NOMO-1 treated with DMSO at 0.1 percent for 48 hours (cell line): ENCODE results near the gene MSX2.

Source experiments
- DNase-seq: peaks from one replicate; lab custom pipeline; 2025; ENCODE audit not compliant: unreplicated experiment; lab: John Stamatoyannopoulos, UW

MSX2 gene

DNA sequence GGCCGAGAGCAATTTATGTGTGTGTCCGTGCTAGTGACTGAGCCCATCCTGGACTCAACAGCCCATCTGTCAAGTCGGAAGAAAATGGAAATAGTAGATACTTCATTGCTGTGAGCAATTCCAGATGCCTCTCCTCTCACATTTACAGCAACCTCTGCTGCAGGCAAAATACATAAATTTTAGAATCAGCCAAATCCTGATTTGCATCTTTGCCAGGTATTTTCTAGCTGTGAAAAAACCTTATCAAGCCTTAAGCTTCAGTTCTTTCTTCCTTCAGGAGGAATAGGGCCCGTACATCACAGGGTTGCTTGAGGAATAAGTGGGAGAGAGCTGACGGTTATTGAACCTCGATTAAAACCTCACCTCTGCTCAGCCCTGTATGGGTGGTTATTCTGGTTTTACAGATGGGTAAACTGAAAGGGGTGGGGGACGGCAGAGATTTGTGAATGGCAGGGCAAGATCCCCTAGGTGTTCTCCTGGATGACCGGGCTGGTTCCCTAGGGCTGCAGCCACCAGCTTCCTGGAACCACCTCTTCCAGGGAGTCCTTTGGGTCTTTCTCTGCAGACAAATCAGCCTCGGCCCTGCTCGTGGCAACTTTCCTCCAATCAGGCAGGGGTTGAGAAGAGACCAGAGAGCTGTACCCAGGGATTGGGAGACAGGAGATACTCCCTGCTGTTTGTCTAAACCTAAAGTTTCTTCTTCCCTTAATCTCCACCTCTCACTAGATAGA lies 5.3 kb upstream of the MSX2 start:
- DNase-seq: no peak

DNA sequence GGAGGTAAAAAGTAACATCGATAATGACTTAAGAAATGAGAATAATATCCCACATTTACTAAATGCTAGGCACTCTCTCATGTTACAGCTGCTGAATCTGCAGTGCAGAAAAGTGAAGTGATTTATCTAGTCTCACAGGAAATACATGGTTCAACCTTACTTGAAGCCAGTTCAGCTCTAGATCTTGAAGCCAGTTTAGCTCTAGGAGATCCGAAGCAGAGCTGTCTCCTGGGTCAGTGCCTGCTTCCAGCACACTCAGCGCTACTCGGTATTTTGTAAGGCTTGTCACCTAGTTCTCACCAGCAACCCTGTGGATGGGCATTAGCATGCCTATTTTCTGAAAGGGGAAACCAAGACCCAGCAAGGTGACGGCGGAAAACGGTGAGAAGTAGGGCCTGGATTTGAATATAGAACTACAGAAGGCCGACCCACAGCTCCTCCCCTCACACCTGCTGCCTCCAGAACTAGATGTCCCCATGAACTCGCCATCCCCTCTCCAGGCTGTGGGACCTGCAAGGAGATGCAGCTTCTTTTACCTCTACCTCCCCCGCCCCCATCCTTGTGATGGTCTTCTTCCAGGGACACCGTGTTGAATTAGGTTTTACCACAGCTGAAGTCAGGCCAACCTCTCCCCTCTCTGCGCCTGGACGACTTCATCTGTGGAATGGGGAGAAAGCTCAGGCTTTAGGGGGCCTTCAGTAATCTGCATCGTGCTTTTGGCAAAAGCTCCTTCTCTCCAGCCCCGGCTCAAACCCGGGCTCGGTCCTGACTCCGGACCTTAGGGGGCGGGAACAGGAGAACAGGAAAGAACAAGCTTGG lies 4.4 kb upstream of the MSX2 start:
- DNase-seq: no peak

DNA sequence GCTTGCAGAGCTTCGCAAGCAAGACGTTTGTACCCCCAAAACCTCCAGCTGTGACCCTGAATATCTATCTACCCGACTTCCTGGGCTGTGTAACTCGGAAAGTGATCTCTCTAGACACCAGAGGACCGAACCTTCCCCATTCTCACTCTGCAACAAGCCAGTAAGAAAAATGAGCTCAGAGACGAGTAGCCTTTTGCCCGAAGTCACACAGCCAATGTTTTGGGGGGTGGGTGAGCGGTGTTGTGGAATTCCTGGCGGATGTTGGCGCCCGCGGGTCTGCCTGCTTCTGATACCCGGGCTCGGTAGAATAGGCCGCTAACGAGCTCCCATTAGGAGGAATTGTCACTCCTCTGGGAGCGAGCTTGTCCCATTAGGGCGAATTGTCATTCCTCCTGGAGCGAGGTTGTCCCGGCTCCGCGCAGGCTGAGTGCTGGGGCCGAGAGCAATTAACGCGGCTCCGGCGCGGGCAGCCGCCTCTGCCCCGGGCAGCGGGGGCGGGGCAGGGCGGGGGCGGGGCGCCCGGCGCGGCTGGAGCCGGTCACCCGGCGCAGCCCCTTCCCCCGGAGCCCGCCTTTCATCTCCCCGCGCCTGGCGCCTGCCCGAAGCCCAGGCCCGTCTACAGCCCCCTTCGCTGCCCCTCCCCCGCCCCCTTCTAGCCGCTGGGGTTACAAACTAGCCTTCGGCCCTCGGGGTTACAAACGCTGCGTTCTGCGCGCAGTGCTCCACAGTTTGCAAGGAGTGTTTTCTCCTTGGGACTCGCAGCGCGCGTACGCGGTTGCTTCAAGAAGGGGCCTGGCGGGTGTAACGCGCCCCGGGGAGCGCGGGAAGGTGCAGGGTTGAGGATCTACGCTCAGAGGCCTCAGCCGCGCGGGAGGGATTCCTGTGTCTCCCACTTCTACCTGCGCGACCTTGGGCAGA lies 3.5 kb upstream of the MSX2 start:
- DNase-seq: no peak

DNA sequence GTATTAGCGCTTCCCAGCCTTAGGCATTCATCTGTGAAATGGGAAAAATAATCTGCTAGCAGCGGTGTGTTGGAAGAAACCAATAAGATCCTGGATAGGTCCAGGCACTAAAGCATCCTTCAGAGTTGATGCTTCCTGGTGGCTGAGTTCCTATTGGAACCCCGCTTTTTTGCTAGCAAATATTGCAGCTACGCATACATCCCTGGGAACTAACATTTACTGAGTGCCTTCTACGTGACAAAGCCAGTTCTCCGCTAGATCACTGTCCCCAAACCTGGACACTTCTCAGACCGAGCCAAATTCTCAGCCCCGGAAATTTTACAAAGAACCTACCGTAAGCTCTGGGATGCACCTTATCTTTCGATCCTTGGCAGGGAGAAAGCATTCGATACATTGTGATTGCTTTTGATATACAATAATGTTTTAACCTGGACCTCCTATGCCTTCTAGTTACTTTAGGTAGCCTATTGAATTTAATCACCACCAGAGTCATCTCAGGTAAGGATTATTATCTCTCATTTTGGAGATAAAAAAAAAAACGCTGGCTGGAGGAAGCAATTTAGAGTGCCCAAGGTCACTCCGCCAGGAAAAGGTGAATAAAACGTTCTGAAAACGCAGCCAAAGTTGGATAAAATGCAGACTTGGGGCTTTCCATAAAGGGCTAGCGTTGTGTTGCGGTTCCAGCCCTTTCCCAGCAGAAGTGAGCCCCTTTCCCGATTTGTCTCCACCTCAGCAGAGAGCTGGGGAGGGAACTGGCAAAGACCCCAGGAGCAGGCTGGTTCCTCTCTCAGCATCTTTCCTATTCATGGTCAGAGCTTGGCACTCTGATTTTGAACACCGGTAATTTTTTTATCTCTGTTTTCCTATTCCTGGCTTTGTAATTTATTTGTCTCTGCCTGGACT lies 2.6 kb upstream of the MSX2 start:
- no peak for DNase-seq

DNA sequence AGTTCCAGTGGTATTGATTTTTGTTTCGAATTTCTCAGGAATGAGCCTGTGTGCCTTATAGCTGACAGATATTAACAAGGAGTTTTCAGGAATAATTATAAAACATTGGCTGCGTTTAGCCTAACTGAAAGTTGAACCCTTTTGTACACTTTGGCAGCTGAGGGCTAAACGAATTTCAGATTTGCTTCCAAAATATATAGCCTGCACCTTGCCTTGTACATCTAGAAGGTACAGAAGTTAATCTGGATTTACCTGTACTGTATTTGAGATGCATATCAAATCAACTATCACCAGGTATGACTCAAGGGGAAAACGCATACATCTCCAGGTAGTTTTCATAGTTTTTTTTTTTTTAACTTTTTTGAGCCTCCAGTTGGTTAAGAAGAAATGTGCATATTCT lies 1.9 kb upstream of the MSX2 start:
- no peak for DNase-seq

DNA sequence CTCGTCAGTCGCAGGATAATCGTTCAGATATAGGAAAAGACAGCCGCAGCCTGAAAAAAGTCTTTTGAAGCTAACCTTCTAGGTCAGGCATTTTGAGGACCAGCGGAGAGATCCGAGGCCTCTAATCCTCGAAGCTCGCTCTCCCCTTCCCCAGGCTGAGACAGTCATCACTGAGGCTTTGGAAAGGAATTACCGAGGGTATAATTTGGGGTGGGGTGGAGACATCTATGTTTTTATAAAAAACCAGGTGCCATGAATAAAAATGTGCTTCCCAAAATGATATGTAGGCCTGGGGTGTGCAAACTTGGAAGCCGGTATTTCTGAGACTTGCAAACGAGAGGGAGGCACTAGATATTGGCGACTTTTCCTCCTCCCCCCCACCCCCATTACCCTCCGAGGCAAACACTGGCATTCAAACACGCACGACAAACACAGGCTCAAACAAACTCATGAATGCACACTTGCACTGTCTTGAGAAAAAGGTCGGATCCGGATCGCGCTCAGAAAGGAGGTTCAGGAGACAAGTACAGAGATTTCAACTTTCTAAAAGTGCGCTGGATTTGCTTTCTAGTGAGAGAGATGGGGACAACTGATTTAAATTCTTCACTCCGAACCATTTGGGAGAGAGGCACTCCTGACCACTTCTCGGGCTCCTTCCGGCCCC lies 935 bp upstream of the MSX2 start:
- DNase-seq: no peak

DNA sequence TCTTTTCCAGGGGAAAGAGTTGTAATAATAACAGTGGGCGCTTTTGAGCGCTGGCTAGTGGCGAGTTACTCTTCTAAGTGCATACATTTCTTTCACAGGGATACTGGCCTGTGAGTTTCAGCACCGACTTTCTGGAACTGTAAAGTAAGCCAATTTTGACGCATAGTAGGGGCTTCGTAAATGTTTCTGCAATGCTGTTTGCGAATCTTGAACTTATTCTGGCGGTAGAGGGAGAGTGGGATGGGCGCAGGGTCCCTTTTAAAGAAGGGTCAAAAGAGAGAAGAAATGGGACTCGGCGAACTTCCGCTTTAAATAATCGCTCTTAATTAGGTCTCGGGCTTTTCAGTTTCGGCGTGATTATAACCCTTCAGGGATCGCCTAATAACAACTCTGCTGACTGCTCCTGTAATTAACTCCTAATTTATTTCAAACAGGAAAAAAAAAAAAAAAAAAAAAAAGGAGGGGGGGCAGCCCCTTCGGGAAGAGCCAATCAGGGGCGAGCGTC lies 351 bp upstream of the MSX2 start:
- peak; percentile 52 for DNase-seq

DNA sequence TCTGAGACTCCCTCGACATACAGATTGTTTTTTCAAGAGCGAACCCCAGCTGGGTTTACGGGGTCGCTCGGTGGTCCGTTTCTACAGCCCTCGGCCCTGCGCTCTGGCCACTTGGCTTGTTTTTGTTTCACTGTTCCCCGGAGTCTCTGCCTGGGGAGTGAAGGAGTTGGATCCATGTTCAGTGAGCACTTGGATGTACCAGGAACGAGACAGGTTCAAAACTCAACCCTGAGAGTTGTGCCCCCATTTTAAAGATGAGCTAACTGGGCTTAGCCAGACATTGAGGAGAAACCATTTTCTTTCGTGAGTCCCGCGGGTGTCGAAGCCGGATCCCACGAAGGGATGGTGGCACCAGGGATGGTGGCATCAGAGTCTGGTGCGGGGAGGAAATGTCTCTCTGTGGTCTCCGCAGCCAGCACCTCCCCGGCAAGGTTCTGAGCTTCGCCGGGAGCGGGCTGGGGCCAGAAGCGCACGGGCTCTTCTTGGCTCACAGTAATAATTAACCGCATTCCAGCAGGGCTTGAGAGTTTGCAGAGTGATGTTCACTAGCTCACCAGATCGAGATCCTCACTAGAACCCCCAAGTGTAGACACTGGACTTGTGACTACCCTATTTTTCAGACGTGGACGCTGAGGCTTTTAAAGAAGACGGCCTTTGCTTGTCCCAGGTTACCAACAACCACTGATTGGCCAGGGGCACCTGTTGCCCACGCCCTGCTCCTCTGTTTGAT lies 1.0 kb downstream of the MSX2 start:
- DNase-seq: no peak

DNA sequence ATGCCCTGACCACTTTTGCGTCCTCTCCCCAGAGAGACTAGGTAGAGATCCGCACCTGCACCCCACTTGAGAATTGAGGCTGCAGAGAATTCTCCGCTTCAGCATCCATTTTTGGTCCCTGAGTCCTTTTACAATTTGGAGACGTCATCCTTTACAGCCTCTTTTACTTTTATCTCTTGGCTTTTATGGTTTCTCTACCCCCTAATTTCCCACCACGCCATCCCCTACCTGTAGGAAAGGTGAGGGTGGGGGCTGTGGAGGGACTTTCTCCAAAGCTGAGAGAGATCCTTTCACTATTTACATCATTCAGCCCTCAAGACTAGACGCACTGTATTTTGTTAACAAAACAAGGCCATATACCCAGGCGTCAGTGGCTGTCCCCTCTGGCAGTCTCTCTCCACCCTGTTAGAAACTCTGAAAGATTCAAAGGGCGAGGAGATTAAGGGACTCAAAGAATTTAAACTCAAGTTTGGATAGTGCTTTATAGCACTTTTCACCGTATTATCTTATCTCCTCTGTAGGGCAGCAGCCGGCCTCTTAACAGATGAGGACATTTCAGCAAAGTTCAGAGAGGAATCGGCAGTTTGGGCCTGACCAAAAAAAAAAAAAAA lies 1.7 kb downstream of the MSX2 start:
- DNase-seq: no peak

DNA sequence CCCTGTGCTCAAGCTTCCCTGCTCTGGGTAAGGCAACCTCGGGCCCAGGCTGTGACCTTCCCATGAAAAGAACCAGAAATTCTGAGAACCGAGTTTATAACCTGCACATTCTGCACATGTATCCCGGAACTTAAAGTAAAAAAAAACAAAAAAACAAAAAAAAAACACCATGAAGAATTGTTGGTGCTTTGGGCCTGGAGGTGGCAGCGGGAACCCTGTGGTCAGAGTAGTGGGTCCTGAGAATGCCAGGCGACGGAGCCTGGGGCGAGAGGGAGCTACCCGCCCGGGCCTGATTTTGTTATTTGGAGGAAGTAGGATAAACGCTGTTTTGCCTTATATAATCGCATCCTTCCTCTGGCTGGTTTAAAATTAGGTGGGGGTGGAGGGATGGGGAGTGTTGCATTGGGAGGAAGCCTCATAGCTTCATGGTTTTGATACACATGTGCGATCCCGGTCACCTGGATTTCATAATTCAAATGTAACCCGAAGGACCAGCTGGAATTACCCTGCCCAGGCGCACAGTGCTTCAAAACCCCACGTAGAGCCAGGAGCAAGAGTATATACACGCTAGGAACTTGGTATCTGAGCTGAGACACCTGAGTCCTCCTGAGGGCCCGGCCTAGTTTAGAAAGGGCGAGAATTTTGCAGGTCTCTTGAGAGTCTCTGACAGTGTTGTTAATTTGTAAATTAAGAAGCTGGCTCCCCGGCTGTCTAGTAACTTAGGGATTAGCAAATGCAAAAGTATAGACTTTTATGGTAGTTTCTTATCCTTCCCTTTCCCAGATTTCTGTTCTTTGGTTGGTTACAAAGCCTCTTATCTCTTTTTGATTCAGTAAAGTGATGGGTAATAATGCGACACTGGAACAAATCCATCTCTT lies 2.8 kb downstream of the MSX2 start:
- no peak for DNase-seq

DNA sequence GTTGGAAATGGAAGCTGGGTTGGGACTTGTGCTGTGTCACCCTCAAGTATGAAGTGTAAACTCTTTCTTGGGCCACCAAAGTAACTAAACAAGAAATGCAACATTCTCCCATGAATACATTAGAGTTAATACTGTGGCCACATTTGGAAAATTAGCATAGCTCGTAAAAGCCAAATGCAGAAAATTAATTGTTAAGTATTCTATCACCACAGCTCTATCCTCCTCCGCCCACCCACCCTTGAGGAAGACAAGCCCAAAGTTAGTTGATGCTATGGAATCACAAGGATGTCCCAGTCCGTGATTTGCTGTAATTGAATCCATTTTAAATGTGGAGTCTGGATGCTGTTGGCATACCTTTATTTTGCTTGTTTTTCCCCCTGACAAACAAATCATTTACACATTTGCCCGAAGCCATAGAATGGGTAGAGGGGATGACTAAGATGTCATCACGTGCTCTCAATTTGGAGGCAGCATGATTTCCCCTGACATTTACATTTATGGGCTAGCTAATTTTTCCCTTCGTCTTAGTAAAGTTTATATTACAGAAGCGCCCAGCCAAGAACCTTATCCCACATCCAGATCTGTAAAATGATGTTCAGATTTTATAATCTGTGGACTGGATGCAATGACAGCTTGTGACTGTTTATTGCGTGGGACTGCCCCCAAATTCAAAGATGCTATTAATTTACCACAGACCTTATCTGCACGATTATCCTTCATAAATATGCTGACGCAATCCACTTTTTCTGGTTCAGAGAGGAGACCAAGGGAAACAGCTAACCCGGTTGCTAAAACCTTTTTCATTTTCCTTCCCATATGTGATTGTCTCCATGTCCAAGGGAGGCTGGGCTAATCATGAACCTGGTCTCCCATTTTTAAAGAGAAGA lies 3.7 kb downstream of the MSX2 start:
- no peak for DNase-seq

DNA sequence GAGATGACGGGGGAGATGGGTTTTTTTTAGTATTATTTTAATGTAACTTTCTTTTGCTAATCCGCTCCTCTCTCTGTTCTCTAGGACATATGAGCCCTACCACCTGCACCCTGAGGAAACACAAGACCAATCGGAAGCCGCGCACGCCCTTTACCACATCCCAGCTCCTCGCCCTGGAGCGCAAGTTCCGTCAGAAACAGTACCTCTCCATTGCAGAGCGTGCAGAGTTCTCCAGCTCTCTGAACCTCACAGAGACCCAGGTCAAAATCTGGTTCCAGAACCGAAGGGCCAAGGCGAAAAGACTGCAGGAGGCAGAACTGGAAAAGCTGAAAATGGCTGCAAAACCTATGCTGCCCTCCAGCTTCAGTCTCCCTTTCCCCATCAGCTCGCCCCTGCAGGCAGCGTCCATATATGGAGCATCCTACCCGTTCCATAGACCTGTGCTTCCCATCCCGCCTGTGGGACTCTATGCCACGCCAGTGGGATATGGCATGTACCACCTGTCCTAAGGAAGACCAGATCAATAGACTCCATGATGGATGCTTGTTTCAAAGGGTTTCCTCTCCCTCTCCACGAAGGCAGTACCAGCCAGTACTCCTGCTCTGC lies 4.8 kb downstream of the MSX2 start:
- no peak for DNase-seq

DNA sequence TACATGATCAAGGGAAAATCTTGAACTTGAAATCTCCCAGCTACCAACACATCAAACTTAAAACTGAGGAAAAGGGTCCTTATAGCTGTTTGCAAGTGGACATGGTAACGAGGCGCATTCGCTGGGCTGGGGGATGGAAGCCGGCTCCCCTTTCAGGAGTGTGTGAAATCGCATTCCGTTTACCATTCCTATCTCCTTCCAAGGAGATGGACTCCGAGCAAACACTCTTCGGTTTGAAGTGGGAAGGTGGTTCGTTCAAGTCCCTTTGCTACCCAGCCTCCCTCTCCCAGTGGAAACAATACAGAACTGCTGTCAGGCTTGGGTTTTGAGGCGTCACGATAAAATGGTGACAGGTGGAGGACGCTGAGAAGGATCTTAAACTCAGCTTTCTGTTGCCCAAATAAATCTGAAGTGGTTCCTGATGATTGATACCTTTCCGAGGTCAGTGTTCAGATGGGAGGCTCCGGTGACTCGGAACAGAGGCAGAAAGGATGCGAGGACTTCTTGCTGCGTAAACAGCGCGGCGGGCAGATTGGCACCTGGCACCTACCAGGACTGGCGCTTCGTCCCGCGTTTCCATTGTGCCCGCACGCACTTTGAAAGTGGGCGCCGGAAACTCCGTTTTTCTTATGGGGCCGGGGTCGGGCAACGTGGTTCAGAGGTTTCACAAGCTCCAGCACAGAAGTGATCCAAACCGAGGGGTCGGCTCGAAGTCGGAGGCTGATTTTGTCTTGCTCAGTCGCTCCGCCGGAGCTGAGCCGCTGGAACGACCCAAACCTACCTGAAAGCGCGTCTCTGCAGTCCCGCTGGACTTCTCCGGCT lies 7.0 kb downstream of the MSX2 start:
- no peak for DNase-seq

DNA sequence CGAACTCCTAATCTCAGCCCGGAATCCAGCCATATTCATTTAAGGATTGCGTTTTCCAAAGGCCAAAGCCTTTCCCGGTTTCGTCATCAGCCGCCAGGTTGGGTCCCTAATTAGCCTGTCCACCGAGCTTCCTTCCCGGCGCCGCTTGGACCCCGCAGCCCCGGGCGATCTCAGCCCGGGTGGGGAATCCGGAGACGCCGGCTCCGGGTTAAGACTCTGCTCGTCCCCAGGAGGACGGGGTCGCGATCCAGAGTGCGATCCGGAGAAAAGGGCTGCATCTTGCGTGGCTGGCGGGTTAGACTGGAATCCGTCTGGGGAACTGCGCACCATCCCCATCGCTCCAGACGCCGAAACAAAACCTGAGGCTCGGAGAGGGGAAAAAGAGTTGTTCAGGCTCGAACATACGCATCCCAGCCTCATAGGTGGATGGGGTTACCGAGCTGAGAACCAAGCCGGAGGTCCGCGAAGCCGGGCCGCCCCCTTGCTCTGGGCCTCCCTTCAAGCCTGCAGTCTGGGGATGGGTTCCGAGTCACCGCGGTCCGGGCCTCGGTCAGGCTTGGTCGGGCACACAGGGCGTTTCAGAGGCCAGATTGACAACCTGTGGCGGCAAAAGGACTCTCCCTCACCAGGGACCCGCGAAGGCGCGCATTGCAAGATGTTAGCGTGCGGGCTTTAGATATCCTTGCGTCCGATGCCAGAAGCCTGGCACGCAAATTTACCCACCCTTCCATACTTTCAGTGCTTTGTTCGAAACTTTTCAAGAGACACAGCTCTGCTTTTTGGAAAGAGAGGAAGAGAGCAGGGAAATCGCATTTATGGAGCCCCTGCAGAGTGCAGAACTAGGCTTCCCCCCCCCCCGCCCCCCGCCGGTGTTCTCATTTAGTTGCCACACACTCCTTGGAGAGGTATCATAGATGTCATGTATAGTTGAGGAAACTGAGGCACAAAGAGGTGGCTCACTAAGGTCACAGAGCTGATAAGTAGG lies 7.9 kb downstream of the MSX2 start:
- no peak for DNase-seq
